ENCODE measurements around the gene CLDN14.

CLDN14 gene

DNA sequence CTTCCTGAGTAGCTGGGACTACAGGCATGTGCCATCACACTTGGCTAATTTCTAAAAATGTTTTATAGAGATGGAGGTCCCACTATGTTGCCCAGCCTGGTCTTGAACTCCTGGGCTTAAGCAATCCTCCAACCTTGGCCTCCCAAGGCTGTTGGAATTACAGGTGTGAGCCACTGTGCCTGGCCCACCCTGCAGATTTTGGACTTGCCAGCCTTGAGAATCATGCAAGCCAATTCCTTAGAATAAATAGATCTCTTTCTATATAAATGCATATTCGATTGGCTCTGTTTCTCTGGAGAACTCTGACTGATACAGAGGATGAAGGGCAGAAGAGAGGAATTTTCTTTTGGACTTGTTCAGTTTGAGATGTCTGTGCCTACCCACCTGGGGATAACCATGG lies 6.7 kb downstream of the CLDN14 start:
- no peak overlapping the region for H3K4me3 ChIP-seq (ENCODE audit: low read depth, low read length)
- TF ChIP-seq, protein P1, sequence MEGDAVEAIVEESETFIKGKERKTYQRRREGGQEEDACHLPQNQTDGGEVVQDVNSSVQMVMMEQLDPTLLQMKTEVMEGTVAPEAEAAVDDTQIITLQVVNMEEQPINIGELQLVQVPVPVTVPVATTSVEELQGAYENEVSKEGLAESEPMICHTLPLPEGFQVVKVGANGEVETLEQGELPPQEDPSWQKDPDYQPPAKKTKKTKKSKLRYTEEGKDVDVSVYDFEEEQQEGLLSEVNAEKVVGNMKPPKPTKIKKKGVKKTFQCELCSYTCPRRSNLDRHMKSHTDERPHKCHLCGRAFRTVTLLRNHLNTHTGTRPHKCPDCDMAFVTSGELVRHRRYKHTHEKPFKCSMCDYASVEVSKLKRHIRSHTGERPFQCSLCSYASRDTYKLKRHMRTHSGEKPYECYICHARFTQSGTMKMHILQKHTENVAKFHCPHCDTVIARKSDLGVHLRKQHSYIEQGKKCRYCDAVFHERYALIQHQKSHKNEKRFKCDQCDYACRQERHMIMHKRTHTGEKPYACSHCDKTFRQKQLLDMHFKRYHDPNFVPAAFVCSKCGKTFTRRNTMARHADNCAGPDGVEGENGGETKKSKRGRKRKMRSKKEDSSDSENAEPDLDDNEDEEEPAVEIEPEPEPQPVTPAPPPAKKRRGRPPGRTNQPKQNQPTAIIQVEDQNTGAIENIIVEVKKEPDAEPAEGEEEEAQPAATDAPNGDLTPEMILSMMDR (IDR thresholded peaks at IDR 0.05; ENCODE audit: borderline replicate concordance, insufficient read depth, low read depth, low read length) = no peak

DNA sequence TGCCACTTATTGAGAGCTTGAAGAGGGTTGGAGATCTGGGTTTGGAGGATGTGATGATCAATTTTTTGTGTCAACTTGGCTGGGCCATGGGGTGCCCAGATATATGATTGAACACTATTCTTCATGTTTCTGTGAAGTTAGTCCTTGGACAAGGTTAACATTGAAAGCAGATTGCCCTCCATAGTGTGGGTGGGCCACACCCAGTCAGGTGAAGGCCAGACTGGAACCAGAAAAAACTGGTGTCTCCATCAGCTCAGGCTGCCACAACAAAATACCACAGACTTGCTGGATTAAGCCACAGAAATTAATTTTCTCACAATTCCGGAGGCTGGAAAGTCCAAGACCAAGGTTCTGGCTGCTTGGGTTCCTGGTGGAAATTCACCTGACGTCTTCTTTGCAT lies 7.5 kb downstream of the CLDN14 start:
- H3K4me3 ChIP-seq (ENCODE audit: low read depth, low read length) = no peak overlapping the region
- TF ChIP-seq, protein P1 (IDR thresholded peaks at IDR 0.05; ENCODE audit: borderline replicate concordance, insufficient read depth, low read depth, low read length) = no peak

DNA sequence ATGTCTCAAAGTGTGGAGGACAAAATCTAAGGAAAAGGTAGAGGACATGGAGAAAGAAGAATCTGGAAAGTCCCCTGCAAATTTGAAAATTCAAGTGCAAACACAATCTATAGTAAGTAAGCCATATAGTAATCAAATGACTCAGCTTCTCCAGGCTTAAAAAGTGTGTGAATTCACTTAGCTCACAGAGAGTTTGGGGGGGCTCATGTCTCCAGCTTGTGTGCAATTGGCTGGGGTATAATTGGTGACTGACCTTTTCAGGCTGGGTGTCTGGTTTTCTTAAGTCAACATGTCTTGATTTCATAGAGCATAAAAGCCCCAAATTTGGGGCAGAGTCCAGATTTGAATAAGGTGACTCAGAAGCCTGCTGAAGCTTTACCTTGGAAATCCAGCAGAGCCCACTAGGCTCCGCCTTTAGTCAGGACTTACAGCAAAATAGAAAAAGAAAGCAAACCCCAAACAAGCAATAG lies 8.6 kb downstream of the CLDN14 start:
- no peak overlapping the region for H3K4me3 ChIP-seq (ENCODE audit: low read depth, low read length)
- TF ChIP-seq, protein P1 (IDR thresholded peaks at IDR 0.05; ENCODE audit: borderline replicate concordance, insufficient read depth, low read depth, low read length) = no peak

DNA sequence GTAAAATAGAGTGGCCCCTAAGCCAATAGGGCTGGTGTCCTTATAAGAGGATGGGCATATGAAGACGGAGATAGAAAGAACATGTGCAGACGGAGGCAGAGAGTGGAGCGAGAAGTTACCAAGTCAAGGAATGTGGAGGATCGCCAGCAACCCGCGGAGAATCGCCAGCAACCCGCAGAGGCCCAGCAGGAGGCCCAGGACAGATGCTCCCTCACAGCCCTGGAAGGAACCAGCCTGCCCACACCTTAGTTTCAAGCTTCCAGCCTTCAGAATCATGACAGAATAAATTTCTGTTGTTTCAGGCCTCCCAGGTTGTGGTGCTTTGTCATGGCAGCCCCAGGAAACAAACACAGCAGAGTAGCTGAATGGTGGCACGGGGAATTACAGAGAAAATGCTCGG lies 9.6 kb downstream of the CLDN14 start:
- TF ChIP-seq, protein P1 (IDR thresholded peaks at IDR 0.05; ENCODE audit: borderline replicate concordance, insufficient read depth, low read depth, low read length) = no peak
- H3K4me3 ChIP-seq (ENCODE audit: low read depth, low read length) = no peak overlapping the region

DNA sequence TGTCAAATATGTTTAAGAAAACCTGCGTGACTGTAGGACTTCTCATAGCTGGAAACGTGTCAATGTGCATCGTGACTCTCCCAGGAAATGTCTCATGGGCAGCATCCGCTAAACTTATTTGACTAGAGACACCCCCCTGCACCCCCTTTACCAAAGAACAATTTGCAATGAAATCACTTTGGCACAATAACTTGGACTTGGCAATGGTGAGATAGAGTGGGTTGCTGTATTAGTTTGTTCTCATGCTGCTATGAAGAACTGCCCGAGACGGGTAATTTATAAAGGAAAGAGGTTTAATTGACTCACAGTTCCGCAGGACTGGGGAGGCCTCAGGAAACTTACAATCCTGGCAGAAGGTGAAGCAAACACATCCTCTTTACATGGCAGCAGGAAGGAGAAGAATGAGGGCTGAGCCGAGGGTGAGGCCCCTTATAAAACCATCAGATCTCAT lies 13.8 kb downstream of the CLDN14 start:
- TF ChIP-seq, protein P1 (IDR thresholded peaks at IDR 0.05; ENCODE audit: borderline replicate concordance, insufficient read depth, low read depth, low read length) = no peak
- H3K4me3 ChIP-seq (ENCODE audit: low read depth, low read length) = no peak overlapping the region

DNA sequence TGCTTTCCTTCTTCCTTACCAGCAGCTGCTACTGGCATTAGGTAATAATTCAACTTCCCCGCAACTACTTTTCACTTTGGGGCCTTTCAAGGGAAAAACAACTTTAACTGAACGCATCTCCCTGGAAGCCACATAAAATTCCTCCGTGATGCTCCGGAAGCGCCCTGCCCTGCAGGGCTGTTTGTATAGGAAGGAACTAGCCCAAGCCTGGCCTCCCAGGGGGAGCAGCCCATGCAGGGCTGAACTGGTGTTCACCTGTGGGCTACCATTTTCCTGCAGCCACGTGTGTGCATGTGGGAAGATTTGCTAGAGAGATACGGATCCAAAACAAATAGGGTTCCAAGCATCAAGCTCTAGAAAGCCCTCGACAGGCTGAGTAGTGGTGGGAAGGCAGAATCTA lies 14.4 kb downstream of the CLDN14 start:
- TF ChIP-seq, protein P1 (IDR thresholded peaks at IDR 0.05; ENCODE audit: borderline replicate concordance, insufficient read depth, low read depth, low read length) = no peak
- no peak overlapping the region for H3K4me3 ChIP-seq (ENCODE audit: low read depth, low read length)

DNA sequence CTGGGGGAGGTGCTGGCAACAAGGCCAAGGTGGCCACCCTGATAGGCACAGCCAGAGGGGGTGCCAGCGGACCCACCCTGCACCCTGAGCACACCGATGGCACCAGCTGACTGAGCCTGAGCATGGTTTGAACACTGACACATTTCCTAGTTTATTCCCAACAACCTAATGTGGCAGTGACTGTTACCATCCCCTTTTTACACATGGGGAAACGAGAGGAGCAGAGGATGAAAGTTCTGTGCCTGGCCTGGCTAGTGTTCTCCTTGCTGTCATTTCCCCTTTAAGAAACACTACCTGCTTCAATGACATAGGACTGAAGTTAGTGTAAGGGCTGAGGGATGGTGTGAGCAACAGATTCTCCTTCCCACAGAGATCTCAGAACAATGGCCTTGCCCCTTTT lies 15.3 kb downstream of the CLDN14 start:
- no peak overlapping the region for H3K4me3 ChIP-seq (ENCODE audit: low read depth, low read length)
- TF ChIP-seq, protein P1 (IDR thresholded peaks at IDR 0.05; ENCODE audit: borderline replicate concordance, insufficient read depth, low read depth, low read length) = no peak
